ENCODE measurements around the gene SLC22A1.
"Not testable (repeated sequence)": the region's sequence is repeated elsewhere in the genome, so short reads cannot be mapped to it uniquely, and the experiment has no call there.

The SLC22A1 gene

DNA sequence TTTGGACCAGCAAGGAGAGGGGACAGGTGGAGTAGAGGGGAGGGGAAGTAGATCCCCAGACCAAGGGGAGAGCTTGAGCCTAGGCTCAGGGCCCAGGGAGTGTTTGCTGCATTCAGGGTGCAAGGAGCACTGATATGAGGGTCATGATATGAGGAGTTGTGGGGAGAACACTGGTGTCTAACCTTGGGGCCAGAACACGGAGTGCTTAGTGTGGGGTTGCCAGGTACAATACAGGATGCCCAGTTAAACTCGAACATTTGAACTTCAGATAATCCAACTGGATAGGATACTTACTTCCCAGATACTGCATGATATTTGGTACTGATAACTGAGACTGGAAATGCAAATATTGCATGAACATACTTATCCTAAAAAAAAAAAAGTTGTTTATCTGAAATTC, 2.4 kb downstream of the SLC22A1 start:
- no peak for DNase-seq (ENCODE audit: low spot score)

DNA sequence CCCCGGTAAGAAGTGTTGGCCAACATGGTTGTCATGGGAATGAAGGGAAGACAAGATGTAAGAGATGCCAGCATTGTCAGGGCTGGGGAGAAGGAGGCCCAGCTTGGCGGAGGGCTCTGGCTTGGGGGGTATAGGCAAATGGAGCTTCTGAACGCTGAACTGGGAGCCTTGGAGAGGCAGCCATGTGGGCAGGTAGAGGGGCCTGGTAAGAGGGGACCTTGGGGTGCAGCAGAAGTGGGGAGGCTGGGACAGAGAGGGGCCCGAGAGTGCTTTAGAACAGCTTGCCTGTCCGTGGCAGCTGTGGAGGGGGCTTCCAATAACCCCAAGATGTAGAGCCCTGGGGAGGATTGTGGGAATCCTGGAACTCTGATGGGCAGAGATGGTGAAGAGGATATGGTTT, 3.0 kb downstream of the SLC22A1 start:
- no peak for DNase-seq (ENCODE audit: low spot score)

DNA sequence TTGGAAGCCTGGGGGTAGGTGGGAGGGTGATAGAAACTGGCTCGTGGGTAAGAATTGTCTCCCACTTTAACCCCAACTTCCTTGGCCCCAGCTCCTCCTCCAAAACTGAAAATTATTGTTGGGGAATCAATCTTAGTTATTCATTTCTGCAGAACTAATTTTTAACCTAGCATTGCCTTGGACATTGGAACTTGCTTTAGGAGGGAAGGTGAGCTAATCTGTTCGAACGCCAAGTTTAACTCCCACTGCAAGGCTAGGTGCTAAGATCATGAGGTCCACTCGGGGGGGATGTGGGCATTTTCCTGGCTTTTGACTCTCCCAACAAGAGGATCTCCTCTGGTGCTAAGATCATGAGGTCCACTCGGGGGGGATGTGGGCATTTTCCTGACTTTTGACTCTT, 3.5 kb downstream of the SLC22A1 start:
- DNase-seq (ENCODE audit: low spot score), result not testable (repeated sequence)

DNA sequence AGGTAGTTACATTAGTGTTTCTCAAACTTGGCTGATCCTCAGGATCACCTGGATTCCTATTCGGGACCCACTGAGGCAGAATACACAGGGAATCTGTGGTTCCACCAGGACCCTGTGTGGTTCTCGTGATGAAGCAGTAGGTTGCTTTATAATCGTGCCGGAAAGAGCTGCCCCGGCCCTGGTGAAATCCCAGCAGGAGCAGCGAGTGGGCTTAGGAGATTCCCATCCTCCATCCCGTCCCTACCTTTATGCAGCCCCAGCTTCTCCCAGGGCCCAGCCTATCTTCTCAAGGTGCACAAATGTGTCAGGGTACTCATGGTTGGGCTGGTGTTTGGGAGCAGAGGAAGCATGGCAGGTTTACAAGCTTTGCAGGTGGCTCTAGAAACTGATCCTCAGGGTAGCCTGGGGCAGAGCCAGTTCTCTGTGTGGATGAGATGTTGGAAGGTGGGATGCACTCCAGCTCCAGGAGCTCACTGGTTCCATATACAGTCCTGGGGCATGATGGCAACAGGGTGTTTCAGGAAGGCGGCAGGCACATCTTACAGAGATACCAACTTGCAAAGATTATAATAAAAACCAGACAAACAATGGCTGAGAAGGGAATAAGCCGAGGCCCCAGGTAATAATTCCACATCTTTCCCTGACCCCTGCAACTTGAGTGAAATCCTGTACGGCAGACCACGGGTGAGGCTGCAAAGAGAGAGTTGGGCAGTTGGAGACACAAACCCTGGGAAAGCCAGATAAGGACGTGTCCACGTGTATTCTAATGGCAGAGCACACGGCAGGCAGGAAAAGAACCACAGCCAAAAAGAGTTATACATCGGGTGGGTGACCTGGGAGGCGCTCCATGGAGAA, 5.9 kb downstream of the SLC22A1 start:
- DNase-seq (ENCODE audit: low spot score), result no peak

DNA sequence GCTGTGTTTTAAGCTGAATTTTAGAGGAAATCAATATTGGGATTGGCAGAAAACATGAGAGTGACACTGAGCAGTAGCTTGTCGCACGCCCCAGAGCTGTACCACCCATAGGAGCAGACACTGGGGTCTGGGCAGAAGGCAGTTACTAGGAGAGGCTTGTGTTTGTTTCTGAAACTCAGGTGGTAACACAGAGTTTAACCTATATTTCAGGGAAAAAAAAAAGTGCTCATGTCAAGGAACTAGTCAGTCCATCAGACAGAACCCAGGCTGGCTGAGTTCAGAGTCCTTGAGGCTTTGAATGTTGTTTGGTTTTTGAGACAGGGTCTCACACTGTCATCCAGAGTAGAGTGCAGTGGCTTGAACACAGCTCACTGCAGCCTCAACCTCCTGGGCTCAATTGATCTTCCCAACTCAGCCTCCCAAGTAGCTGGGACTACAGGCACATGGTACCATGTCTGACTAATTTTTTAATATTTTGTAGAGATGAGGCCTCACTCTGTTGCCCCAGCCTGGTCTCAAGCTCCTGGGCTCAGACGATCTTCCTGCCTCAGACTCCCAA, 6.6 kb downstream of the SLC22A1 start:
- DNase-seq (ENCODE audit: low spot score), result no peak

DNA sequence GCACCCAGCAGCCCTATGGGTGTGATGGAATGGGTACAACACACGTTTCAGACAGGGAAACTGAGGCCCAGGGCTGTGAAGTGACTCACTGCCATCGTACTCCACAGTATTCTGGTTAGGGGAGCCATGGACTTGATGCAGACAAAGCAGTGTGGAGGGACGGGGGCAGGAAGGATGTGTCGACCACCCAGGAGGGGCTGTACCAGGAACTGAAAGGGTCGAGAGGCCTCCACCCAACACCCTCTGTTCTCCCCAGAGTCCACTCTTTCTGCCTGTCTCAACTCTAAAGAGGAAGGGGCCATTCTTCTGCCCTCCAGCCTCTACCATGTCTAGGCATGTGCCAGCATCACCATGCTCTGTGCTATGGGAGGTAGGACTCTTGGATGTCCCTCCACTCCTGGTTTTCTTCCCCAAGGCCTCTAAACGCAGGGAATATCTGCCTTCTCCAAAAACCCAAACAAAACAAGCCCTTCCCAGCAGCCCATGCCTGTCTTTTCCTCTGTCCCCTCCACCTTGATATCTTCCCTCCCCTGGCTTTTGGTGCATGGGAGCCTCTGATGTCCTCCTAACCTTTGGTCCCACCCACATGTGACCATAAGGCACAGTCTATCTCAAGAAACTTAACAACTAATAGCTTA, 7.4 kb downstream of the SLC22A1 start:
- no peak for DNase-seq (ENCODE audit: low spot score)

DNA sequence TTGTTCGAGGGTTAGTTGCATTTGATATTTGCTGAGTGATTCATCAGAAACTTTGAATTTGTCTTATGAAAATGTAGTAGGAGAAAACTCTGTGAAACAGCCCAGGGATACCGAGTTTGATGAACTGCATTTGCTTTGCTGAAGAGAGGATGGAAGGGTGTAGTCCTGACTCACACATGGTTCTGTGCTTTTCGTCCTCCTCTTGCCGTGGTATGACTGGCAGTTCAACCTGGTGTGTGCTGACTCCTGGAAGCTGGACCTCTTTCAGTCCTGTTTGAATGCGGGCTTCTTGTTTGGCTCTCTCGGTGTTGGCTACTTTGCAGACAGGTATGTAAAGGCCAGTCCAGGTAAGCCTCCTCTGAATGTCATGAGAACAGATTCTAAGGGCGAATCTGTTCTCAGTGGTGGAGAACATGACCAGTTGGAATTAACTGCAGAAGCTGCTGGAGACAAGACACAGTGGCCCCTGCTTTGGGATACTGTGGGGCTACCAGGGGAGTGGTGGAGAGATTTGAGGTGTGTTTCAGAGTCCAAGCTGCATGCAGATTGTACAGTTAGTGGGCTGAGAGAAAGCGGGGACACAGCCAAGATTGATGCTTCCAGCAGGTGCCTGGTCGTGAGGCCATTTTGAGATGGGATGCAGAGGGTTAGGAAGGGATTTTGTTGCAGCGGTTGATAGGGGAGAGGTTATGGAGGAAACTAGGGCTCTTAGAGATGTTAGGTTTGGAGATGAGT, 8.4 kb downstream of the SLC22A1 start:
- no peak for DNase-seq (ENCODE audit: low spot score)

DNA sequence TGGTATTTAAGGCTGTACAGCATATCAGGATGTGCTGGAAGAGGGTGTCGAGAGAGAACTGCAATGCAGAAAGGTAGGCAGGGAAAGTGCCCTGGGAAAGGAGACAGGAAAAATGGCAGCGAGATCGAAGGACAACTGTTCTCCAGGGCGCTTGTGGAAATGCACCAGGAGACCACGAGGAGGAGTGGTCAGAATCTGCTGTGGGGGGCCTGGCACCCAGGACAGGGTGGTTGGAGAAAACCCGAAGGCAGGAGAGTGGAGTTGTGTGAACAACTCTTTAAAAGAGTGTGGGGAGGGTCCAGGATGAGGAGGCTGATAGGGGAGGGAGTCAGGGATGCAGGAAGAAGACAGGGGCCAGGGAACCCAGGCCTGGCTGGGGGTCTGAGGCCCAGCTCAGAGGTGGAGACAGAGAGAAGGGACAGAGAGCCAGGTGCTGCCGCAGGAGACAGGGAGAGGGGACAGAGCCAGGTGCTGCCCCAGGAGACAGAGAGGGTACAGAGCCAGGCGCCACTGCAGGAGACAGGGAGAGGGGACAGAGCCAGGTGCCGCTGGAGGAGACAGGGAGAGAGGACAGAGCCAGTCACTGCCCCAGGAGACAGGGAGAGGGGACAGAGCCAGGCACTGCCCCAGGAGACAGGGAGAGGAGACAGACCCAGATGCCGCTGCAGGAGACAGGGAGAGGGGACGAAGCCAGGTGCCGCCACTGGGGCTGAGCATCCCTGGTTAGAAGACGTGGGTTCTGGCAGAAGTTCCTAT, 9.3 kb downstream of the SLC22A1 start:
- DNase-seq (ENCODE audit: low spot score), result no peak

DNA sequence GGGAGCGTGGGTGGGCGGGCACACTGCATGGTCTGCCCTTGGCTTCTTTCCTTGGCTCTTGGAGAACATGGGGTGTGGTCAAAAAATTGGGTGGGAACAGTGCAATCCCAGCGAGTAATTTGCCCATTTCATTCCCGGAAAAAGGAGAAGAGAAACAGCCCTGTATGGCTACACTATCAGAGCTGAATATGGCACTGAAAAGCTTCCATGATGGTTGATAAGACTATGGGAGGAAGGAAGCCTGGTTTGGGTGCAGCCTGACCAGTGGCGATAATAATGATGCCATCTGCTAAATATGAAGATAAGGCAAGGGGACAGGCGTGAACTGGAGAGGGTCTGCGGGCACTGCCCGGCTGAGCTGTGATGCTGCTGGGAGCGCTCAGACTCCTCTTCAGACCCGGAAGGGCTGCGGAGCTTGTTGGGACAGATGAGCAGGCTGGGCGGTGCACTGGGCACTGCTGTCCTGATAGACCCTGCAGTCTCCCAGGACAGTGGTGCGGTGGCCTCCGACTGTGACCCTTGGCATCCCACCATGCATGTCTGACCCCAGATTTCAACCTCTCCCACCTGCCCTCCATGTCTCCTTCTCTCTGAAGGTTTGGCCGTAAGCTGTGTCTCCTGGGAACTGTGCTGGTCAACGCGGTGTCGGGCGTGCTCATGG, 10.2 kb downstream of the SLC22A1 start:
- DNase-seq (ENCODE audit: low spot score), result no peak

DNA sequence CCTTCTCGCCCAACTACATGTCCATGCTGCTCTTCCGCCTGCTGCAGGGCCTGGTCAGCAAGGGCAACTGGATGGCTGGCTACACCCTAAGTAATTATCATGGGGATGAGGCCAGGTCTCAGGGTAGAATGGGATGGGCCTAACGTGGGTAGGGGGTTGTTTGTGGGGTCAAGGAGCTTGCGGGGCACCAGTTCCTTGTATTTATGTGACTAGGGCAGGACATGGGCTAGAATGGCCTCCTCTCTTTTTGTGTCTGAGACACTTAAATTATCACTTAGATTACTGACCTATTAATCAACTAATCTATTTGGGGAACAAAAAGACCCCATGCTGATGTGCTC, 10.7 kb downstream of the SLC22A1 start:
- no peak for DNase-seq (ENCODE audit: low spot score)

DNA sequence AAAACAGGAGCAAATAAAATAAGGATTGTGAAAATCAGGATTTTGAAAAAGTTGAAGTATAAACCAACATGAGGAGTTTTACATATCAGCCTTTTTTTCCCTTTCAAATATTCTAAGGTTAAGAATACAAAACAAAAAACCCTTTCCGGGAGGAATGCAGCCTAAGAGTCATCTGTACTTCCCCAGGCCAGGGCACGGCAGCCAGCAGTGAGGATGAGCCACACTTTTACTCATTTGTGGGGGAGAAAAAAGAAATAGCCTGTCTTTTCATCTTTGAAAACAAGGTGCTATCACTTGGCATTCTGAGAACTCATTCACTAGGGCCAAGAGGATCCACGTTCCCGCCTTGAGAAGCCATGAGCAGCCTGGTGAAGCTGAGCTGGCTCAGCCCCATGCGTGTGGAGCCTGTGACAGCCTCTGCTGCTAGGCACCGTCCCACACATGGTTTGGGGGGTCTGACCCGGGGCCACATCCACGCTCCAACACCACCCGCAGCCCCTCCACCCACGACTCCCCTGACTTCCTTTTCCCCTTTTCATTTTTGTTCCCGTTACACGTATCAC, 11.2 kb downstream of the SLC22A1 start:
- DNase-seq (ENCODE audit: low spot score), result no peak

DNA sequence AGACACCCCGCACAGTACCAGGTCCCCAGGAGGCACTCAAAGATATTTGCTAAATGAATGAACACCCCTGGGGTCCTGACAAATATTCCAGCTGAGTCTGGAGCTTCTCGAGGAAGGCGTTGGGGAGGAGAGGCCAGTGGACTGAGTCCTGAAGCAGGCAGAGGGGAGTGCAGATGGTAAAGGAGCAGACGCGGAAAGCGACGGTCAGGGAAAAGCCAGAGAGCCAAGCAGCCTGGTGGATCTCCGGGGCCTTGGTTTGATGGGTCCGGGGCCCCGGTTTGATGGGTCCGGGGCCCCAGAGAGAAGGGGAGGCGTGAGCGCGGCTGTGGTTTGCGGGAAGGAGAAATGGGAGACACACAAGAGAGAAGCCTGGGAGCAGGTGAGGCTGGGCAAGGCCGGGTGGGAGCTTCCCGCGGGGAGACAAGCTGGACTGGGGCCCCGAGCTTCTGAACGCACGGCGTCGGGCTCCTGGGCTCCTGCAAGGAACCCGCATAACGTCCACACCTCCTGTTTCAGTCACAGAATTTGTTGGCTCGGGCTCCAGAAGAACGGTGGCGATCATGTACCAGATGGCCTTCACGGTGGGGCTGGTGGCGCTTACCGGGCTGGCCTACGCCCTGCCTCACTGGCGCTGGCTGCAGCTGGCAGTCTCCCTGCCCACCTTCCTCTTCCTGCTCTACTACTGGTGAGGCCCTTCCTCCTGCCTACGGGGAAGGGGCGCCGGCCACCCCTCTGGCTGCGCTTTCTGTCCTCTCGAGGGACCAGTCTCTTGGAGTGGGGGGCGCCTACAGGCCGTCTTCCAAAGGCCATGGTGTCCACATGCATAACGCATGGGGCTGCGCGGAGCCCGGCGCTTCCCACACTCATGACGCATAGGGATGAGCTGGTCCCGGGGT, 12.1 kb downstream of the SLC22A1 start:
- DNase-seq (ENCODE audit: low spot score), result no peak

DNA sequence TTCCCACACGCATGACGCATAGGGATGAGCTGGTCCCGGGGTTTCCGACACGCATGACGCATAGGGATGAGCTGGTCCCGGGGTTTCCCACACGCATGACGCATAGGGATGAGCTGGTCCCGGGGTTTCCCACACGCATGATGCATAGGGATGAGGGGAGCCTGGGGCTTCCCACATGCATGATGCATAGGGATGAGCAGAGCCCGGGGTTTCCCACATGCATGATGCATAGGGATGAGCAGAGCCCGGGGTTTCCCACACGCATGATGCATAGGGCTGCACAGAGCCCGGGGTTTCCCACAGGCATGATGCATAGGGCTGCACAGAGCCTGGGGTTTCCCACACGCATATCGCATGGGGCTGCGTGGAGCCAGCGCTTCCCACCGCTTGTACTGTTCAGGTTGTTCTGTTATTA, 12.7 kb downstream of the SLC22A1 start:
- not testable (repeated sequence) for DNase-seq (ENCODE audit: low spot score)

DNA sequence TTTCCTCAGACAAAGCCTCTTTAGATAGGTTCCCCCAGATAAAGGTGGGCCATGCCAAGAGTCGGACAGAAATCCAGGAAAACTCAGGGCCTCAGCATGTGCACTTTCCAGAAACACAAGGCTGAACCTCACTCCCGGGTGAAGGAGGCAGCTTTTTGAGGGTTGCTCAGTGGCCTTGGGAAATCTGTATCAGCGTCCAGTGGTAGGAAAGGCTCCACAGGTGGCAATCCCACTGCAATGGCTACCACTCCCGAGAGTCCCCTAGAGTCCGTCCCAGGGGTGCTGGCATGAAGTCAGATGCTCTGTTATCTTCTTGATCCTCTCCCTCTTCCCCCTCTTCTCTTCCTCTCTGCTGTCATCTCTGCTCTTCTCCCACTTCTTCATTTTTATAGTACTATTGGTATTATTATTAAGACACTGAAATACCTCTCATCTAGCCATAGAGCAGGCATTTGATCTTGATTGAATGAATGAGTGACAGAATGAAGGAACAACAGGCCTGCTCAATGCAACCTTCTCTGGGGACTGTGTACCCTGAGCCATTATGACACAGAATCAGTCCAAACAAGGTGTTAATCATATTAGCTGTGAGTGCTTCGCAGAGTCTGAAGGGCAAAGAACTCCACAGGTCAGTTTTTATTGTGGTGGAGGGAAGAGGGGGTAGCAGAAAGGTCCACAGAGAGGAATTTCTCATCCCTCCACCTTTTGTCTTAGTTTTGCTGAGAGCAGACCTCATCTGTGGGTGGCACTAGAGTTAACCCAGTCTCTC, 13.3 kb downstream of the SLC22A1 start:
- DNase-seq (ENCODE audit: low spot score), result no peak

DNA sequence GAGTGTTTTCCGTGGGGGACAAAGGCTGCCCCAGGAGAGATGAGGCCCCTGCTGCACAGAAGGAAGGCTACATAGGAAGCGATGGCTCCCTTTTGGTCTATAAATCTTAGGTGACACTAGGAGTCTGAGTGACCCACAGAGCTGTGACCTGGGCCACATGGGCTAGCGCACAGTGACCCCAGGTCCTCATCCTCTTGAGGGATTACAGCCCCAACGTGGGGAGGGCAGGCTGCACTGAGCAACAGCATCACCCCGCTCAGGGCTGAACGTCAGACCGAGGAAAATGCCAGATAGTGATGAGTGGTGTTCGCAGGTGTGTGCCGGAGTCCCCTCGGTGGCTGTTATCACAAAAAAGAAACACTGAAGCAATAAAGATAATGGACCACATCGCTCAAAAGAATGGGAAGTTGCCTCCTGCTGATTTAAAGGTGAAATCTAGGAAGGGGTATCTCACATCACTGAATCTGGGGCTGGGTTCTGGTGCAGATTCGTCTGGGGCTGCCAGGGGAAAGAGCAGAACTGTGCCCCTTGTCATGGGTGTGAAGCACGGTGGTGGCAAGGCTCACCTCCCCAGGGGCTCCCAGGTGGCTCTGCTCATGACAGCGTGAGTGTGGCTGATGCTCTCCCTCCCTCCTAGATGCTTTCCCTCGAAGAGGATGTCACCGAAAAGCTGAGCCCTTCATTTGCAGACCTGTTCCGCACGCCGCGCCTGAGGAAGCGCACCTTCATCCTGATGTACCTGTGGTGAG, 14.5 kb downstream of the SLC22A1 start:
- no peak for DNase-seq (ENCODE audit: low spot score)

DNA sequence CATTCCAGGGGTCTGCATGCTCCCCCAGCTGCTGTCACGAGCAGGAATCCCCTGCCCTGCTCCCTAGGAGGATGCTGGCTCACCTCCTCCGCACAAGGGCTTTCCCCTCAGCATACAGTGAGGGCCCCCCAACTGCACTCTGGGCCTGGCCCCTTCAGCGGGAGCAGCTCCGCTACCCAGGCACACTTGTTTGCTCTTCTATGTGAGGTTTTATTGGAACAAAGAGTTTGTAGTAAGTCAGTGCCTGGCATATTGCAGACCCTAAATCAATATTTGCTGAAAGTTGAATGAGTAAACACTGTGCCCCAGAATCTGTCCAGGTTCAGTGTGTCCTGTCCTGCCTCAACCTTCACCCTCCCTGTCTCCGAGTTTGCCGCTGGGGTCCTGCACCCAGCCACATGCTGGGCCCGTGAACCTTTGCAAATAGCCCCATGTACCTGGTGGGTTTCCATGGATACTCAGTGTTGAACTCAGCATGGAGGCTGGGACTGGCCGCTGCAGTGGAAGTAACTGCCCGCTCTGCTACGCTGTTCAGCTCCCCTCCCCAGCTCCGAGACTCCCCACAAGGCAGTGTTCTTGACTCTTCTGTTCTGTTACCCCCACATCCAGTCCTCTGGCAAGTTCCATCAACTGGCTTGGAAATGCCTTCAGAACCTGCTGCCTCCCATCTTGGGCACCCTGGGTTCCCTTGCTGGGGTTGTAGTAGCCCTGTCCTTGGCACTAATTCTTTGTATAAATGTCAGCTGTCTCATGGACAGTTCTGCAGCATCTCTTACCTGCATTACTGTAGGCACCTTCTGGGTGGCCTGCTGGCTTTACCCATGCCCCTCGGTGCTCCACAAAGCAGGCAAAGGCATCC, 15.7 kb downstream of the SLC22A1 start:
- DNase-seq (ENCODE audit: low spot score), result no peak

DNA sequence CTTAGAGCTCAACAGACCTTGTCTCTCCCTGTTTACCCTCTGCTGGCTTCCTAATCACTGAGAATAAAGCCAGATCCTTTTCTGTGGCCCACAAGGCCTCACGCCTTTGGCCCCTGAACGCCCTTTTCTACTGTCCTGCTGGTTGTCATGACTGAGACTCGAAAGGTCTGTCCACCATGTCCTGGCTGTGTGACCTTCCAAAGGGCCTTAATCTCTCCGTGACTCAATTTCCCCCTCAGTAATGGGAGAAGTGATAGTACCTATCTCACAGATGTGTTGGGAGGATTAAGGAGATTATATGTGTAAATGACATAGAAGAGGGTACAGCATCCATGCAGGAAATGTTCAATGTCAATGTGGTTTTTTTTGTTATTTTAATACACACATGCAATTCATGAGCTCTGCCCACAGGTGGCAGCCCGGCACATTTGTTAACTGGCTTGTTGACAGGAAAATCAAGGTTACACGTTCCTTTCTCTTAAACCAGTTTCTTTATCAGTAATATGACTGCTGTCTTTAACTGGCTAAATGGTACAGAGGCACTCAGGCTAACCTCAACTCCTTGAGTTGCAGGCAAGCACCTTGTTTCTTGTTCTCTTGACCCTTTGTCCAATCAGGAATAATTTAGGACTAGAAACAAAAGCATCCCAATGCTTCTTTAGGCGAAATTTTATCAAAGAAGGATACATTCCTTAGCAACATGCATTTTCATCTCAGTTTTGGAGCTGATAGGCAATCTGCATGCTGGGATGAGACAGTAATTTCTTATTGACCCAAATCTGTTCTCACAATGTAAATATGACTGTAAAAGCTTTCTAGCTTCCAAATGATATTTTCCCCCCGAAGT, 16.6 kb downstream of the SLC22A1 start:
- DNase-seq (ENCODE audit: low spot score), result peak; percentile 61

Measured in CD4-positive, alpha-beta T cell treated with Interleukin-15 for 4 hours (primary cell).